H9 (cell line): ENCODE data around the gene KCNIP3. TPM values are rescaled to one million over a fixed set of nuclear protein-coding genes. Genes with fewer than 3 reads are reported as not detected.

Experiments used
- DNase-seq: peaks from one replicate; pipeline ENCODE4 v3.0.0-alpha.2; 2017
- H2AFZ ChIP-seq: one replicate; pipeline ENCODE4 v1.6.1; 2013; ENCODE audit warnings: mild to moderate bottlenecking, low read length, control low read depth, moderate library complexity
- H2AK5ac ChIP-seq: 2 replicates; pipeline ENCODE4 v1.6.1; 2013; ENCODE audit warnings: low read length, control low read depth, mixed read lengths; ENCODE audit not compliant: insufficient read length
- H2BK120ac ChIP-seq: one replicate; pipeline ENCODE4 v1.6.1; 2013; ENCODE audit warnings: low read depth, mild to moderate bottlenecking, low read length, control low read depth, inconsistent platforms; ENCODE audit not compliant: poor library complexity, severe bottlenecking
- H2BK12ac ChIP-seq: 2 replicates; pipeline ENCODE4 v1.6.1; 2013; ENCODE audit warnings: low read length, control low read depth, mixed read lengths, low read depth; ENCODE audit not compliant: insufficient read length
- H2BK15ac ChIP-seq: 2 replicates; pipeline ENCODE4 v1.6.1; 2013; ENCODE audit warnings: low read depth, low read length, control low read depth
- H2BK20ac ChIP-seq: one replicate; pipeline ENCODE4 v1.6.1; 2013; ENCODE audit warnings: low read depth, mild to moderate bottlenecking, low read length, control low read depth, inconsistent platforms; ENCODE audit not compliant: poor library complexity, severe bottlenecking
- H2BK5ac ChIP-seq: 2 replicates; pipeline ENCODE4 v1.6.1; 2013; ENCODE audit warnings: low read length, control low read depth, mixed read lengths; ENCODE audit not compliant: insufficient read length
- H3K14ac ChIP-seq: 2 replicates; pipeline ENCODE4 v1.6.1; 2013; ENCODE audit warnings: low read length, control low read depth; ENCODE audit not compliant: insufficient read depth
- H3K18ac ChIP-seq: 2 replicates; pipeline ENCODE4 v1.6.1; 2013; ENCODE audit warnings: low read depth, mild to moderate bottlenecking, mixed read lengths, low read length, control low read depth; ENCODE audit not compliant: insufficient read length
- H3K23ac ChIP-seq: 2 replicates; pipeline ENCODE4 v1.6.1; 2013; ENCODE audit warnings: low read length, control low read depth, mixed read lengths, low read depth; ENCODE audit not compliant: insufficient read length
- H3K23me2 ChIP-seq: 2 replicates; pipeline ENCODE4 v1.6.1; 2013; ENCODE audit warnings: low read depth, mild to moderate bottlenecking, mixed read lengths, low read length, control low read depth; ENCODE audit not compliant: insufficient read length, poor library complexity, severe bottlenecking
- H3K27ac ChIP-seq: 2 replicates; pipeline ENCODE4 v1.5.1; 2013; ENCODE audit warnings: low read length, control low read depth, mixed read lengths, low read depth; ENCODE audit not compliant: insufficient read length
- H3K27me3 ChIP-seq: 2 replicates; pipeline ENCODE4 v1.6.1; 2013; ENCODE audit warnings: low read length, control low read depth, inconsistent platforms; ENCODE audit not compliant: insufficient read depth
- H3K4ac ChIP-seq: 2 replicates; pipeline ENCODE4 v1.6.1; 2013; ENCODE audit warnings: low read depth, mild to moderate bottlenecking, control low read depth, inconsistent platforms, low read length, moderate library complexity
- H3K4me1 ChIP-seq: 2 replicates; pipeline ENCODE4 v1.6.1; 2013; ENCODE audit warnings: low read length, control low read depth, inconsistent platforms; ENCODE audit not compliant: insufficient read depth
- H3K4me2 ChIP-seq: 2 replicates; pipeline ENCODE4 v1.6.1; 2013; ENCODE audit warnings: low read length, control low read depth, mixed read lengths; ENCODE audit not compliant: insufficient read length, insufficient read depth
- H3K56ac ChIP-seq: 2 replicates; pipeline ENCODE4 v1.6.1; 2013; ENCODE audit warnings: low read depth, mild to moderate bottlenecking, mixed read lengths, low read length, control low read depth; ENCODE audit not compliant: insufficient read length
- H3K79me1 ChIP-seq: 2 replicates; pipeline ENCODE4 v1.6.1; 2013; ENCODE audit warnings: low read depth, mild to moderate bottlenecking, moderate library complexity, low read length, control low read depth, inconsistent platforms; ENCODE audit not compliant: insufficient read depth, poor library complexity, severe bottlenecking
- H3K79me2 ChIP-seq: 2 replicates; pipeline ENCODE4 v1.6.1; 2013; ENCODE audit warnings: low read length, control low read depth, inconsistent platforms; ENCODE audit not compliant: insufficient read depth
- H3K9ac ChIP-seq: 2 replicates; pipeline ENCODE4 v1.6.1; 2013; ENCODE audit warnings: low read length, control low read depth, mixed read lengths; ENCODE audit not compliant: insufficient read length; ENCODE audit errors: extremely low read depth
- H3K9me3 ChIP-seq: one replicate; pipeline ENCODE4 v1.6.1; 2013; ENCODE audit warnings: low read depth, low read length, inconsistent platforms; ENCODE audit not compliant: control insufficient read depth
- H3T11ph ChIP-seq: one replicate; pipeline ENCODE4 v1.6.1; 2013; ENCODE audit warnings: mild to moderate bottlenecking, low read length, control low read depth, inconsistent platforms
- H4K20me1 ChIP-seq: one replicate; pipeline ENCODE4 v1.6.1; 2013; ENCODE audit not compliant: control insufficient read depth, insufficient read length, insufficient read depth
- H4K5ac ChIP-seq: 2 replicates; pipeline ENCODE4 v1.6.1; 2013; ENCODE audit warnings: low read depth, mild to moderate bottlenecking, mixed read lengths, low read length, control low read depth; ENCODE audit not compliant: insufficient read length
- H4K8ac ChIP-seq: replicated peaks from 2 replicates; pipeline ENCODE4 v1.6.1; 2013; ENCODE audit warnings: low read length, control low read depth, mixed read lengths, low read depth; ENCODE audit not compliant: insufficient read length
- H4K91ac ChIP-seq: 2 replicates; pipeline ENCODE4 v1.6.1; 2013; ENCODE audit warnings: low read depth, mild to moderate bottlenecking, moderate library complexity, mixed read lengths, low read length, control low read depth; ENCODE audit not compliant: insufficient read length
- H3K27ac Mint-ChIP-seq, 3 experiments: 2 replicates in 2 of 3; 3 replicates in 1 of 3; pipeline ENCODE4 v1.8.0; 2020 to 2021; ENCODE audit warnings: mixed read lengths in 3 of 3, mild to moderate bottlenecking in 1 of 3, moderate library complexity in 1 of 3
- H3K27me3 Mint-ChIP-seq: 2 replicates; pipeline ENCODE4 v1.8.0; 2021; ENCODE audit warnings: low read depth, mild to moderate bottlenecking, moderate library complexity, mixed read lengths
- H3K36me3 Mint-ChIP-seq, 3 experiments: 2 replicates in 2 of 3; 3 replicates in 1 of 3; pipeline ENCODE4 v1.8.0; 2020 to 2021; ENCODE audit warnings: low read depth in 3 of 3, mixed read lengths in 3 of 3; ENCODE audit not compliant: insufficient read depth in 1 of 3
- H3K4me1 Mint-ChIP-seq, 2 experiments: 2 replicates each; pipeline ENCODE4 v1.8.0; 2020; ENCODE audit warnings: mixed read lengths in 2 of 2
- H3K4me3 Mint-ChIP-seq, 2 experiments: 2 replicates in 1 of 2; 3 replicates in 1 of 2; pipeline ENCODE4 v1.8.0; 2020 to 2021; ENCODE audit warnings: mild to moderate bottlenecking in 2 of 2, mixed read lengths in 2 of 2, moderate library complexity in 1 of 2
- H3K9me3 Mint-ChIP-seq, 2 experiments: 2 replicates in 1 of 2; 3 replicates in 1 of 2; pipeline ENCODE4 v1.8.0; 2020; ENCODE audit warnings: mild to moderate bottlenecking in 2 of 2, mixed read lengths in 2 of 2, moderate library complexity in 1 of 2
- WGBS: extraction: QIAGEN DNeasy Blood & Tissue Kit; methylation state at CpG from one replicate; pipeline ENCODE4 v1.1.7; 2013; ENCODE audit warnings: missing lambda C conversion rate, low lambda C conversion rate, mixed read lengths; ENCODE audit not compliant: insufficient read length; ENCODE audit errors: extremely low coverage; 5-methylcytosine and 5-hydroxymethylcytosine counted together
- total RNA-seq: library from RNA; stranded (reverse); gene quantifications from 2 replicates; pipeline ENCODE4 v1.2.1, GENCODE V29; 2021
- TF ChIP-seq, protein P1 (sequence below): fragments of 200-600 bp; sonication (generic); conservative IDR thresholded peaks from 3 replicates; pipeline ENCODE4 v1.8.0; 2021; ENCODE audit warnings: antibody characterized with exemption, mild to moderate bottlenecking

Gene KCNIP3
- total RNA-seq, 1 experiment from 2014 or later: 1.5 TPM

GRCh38 chr2:95299961-95300360 lies 2.8 kb downstream of the KCNIP3 start:
- H3K27ac Mint-ChIP-seq: no peak overlapping the region
- no peak overlapping the region for H2BK120ac ChIP-seq
- no peak overlapping the region for H3K14ac ChIP-seq
- H2BK12ac ChIP-seq: no peak overlapping the region
- H4K8ac ChIP-seq: no peak overlapping the region
- WGBS: no CpG with 5 or more reads among the region's 9 CpGs
- H3T11ph ChIP-seq: no peak overlapping the region
- no peak overlapping the region for H2BK5ac ChIP-seq
- H2AK5ac ChIP-seq: no peak overlapping the region
- no peak overlapping the region for H3K4me2 ChIP-seq
- H3K9me3 ChIP-seq: no peaks in the 10 kb centered on the region
- H3K56ac ChIP-seq: no peak overlapping the region
- H3K23me2 ChIP-seq: no peaks in the 10 kb centered on the region
- no peak overlapping the region for H3K27ac ChIP-seq
- H3K18ac ChIP-seq: no peak overlapping the region
- no peaks in the 10 kb centered on the region for H3K79me1 ChIP-seq
- DNase-seq: no peak
- H4K5ac ChIP-seq: no peak overlapping the region
- TF ChIP-seq, protein P1, sequence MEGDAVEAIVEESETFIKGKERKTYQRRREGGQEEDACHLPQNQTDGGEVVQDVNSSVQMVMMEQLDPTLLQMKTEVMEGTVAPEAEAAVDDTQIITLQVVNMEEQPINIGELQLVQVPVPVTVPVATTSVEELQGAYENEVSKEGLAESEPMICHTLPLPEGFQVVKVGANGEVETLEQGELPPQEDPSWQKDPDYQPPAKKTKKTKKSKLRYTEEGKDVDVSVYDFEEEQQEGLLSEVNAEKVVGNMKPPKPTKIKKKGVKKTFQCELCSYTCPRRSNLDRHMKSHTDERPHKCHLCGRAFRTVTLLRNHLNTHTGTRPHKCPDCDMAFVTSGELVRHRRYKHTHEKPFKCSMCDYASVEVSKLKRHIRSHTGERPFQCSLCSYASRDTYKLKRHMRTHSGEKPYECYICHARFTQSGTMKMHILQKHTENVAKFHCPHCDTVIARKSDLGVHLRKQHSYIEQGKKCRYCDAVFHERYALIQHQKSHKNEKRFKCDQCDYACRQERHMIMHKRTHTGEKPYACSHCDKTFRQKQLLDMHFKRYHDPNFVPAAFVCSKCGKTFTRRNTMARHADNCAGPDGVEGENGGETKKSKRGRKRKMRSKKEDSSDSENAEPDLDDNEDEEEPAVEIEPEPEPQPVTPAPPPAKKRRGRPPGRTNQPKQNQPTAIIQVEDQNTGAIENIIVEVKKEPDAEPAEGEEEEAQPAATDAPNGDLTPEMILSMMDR: no peak
- H3K4me1 ChIP-seq: no peaks in the 10 kb centered on the region
- H3K4me3 Mint-ChIP-seq: no peak overlapping the region
- no peak overlapping the region for H3K23ac ChIP-seq
- no peak overlapping the region for H2AFZ ChIP-seq
- H3K27me3 ChIP-seq: no peaks in the 10 kb centered on the region
- H4K91ac ChIP-seq: no peak overlapping the region
- no peaks in the 10 kb centered on the region for H4K20me1 ChIP-seq
- no peak overlapping the region for H2BK15ac ChIP-seq
- no peaks in the 10 kb centered on the region for H3K9me3 Mint-ChIP-seq
- no peaks in the 10 kb centered on the region for H3K79me2 ChIP-seq
- no peak overlapping the region for H3K9ac ChIP-seq
- no peaks in the 10 kb centered on the region for H3K36me3 Mint-ChIP-seq
- no peak overlapping the region for H2BK20ac ChIP-seq
- H3K27me3 Mint-ChIP-seq: peaks cover 3% of the 10 kb centered on the region
- no peak overlapping the region for H3K4ac ChIP-seq
- H3K4me1 Mint-ChIP-seq: peaks cover 10 to 25% of the 10 kb centered on the region in 2 experiments
